SW 1271 (cell line): ENCODE measurements around the gene RPS6KA5.
"Not testable (repeated sequence)": the region's sequence is repeated elsewhere in the genome, so short reads cannot be mapped to it uniquely, and the experiment has no call there.

Source experiments
- DNase-seq, 2 experiments: peaks; one replicate each; lab custom pipeline; 2025; lab: John Stamatoyannopoulos, UW

RPS6KA5 gene

DNA sequence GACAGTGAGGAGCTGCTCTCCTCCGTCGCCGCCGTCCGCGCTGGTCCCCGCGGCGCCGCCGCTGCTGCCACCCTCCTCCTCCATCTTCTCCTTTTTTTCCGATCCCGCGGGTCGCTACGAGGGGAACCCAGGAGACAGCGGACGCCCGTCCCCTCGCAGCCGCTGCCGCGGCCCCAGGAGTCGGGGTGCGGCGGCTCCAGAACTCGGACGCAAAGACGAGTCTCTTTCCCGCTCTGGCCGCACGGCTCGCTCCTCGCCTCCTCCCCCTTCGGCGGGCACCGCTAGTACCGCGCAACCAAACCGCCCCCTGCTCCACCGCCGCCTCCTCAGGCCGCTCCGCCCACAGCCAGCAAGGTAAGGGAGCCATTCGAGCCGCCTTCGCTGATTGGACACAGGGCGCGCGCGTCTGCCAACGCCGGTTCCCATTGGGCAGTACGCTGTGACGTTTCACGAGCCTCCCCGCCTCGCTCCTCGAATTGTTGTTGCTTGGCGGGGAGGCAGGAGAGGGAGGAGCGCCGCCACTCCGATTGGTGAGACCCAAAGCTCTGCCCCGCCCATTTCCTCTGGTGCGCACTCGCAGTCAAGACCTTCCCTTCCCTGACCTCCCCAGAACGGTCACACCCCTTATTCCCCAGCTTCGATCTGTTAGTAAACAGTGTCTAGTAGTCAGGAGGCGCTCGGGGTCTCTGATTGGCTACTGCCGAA, at the start of gene RPS6KA5:
RPS6KA5 (minus strand) TSS at position 291 of the 705 bp plus-strand sequence; CDS start at position 84, 207 bp downstream.
- peak; percentile 100 for DNase-seq

- no peak for DNase-seq
Observed at GRCh38 chr14:91108941-91109611, 48.6 kb upstream of the RPS6KA5 start.

DNA sequence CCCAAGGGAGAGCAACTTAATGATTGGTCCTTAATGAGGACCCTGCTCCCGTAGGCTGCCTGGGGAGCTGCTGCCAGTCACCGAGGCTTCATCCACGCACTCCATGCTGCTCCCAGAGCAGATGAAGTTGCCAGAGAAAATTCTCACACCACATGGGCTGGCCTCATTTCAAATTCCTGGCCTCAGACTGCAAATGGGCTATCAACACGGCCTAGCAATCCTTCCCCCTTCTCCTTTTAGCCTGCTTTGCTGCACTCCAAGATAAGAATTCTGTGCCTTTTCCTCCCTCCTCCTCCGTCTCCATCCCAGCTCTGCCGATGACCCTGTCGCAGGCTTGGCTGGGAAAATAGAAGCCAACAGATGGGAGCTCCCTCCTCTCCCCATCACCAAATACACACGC, 42.7 kb upstream of the RPS6KA5 start:
- DNase-seq = no peak

DNA sequence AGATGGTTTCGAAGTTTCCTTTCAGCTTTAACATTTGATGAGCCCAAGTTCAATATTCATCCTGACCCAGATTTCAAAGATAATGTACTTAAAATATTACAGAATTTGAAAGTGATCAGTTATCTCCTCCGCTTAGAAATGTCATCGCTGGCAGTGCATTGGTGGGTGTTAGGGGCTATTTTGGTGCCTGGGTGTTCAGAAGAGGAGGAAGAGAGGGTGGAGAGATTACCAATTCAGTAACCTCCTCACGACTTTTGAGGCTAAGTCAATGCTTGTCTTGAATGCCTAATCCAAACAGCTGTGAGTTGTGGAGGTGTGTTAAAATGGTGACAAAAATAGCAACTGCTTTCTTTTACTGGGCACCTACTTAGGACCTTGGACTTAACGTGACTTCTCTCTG, 39.7 kb upstream of the RPS6KA5 start:
- no peak for DNase-seq

DNA sequence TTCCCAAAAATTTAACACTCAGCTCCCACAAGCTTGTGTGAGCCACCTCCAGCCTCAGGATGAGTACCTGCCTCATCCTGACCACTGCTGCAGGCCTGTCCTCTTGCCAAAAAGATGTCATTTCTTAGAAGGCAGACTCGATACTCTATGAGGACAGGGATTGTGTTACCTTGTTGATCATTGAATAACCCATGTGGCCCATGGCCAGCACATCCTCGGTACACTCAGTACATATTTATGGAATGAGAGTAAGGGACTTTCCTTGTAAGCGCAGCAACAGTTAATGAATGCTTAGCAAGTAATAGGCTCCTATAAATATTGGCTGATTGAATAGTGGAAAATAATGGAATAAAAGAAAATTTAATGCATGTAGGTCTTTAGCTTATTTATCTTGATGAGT, 38.1 kb upstream of the RPS6KA5 start:
- DNase-seq = no peak

DNA sequence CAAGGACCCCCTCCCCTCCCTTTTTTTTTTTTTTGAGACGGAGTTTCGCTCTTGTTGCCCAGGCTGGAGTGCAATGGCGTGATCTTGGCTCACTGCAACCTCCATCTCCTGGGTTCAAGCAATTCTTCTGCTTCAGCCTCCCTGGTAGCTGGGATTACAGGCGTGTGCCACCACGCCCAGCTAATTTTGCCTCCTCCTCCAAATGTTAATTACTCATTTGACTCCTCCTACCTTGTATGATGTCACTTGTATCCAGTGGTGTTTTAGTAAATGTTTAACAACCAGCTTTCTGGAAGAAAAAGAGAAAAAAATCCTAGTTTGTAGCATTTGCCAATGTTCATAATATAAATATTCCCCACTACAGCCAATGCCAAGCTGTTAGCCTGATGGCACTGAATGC, 37.2 kb upstream of the RPS6KA5 start:
- not testable (repeated sequence) for DNase-seq

DNA sequence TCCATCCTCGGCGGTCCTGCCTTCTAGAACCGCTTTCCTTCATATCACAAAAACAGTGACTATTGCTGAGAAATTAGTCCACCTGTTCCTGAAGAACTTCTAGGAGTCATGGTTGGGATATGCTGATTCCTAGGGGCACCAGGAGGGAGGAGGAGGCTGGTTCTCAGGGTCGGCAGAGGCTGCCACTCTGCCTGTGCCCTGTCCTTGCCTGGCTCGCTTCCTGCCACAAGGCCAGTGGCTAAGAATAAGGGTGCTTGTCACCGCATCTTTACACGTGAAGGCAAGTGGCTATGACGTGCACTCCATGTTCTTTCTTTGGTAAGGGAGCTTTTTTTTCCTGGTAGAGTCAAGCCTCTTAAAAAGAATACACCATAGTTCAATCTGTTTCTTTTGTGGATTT, 34.7 kb upstream of the RPS6KA5 start:
- DNase-seq = no peak

GRCh38 chr14:91094772-91095171, 34.3 kb upstream of the RPS6KA5 start:
- DNase-seq = no peak

GRCh38 chr14:91093743-91094472, 33.5 kb upstream of the RPS6KA5 start:
- DNase-seq = not testable (repeated sequence)

- DNase-seq = no peak
Observed at GRCh38 chr14:91092073-91092472, 31.6 kb upstream of the RPS6KA5 start.

DNA sequence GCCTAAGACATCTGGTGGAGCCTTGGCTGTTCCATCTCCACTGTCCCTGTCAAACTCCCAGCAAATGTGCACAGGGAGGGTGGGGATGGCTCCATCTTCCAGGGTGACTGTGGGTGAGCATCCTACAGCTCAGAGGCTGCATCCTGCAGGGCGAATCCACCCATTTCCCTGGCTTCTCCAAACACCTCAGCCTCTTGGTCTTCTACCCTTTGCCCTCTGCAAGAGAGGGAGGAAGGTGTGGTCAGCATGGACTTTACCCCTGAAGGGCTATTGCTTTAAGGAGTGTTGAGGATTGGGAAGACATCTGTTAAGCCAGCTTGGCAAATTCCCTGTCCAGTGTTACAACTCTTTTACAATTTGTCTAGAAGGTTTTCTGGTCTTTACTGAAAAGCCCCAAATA, 30.3 kb upstream of the RPS6KA5 start:
- DNase-seq = no peak

DNA sequence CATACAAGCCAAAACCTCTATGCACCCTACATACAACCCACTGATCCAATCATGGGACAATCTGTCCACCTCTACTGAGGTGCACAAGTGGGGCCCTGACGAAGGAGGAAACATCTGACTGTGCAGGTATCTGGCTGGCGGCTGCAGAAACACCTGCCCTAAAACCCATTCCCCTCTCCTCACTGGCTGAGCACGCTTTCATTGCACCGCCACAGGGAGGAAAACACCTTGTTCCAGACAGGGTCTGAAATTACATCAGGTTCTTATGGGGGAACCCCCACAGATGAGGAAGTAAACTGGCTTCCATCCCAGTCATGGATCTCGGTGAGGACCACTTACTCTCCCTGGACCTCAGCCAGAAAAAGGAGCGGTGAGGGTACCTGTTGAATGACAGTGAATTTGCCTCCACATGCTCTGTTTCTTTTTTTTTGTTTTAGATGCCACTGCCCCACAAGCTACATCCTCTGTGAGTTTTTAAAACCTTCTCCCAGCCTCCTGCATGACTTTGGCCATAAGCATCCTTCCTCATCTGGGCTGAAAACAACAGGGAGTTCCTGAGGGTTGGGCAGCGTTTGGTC, 29.6 kb upstream of the RPS6KA5 start:
- no peak for DNase-seq

GRCh38 chr14:91088585-91089235, 28.3 kb upstream of the RPS6KA5 start:
- no peak for DNase-seq

GRCh38 chr14:91087470-91087869, 27.0 kb upstream of the RPS6KA5 start:
- DNase-seq = not testable (repeated sequence)

- DNase-seq = no peak
Observed at GRCh38 chr14:91084516-91084915, 24.1 kb upstream of the RPS6KA5 start.

DNA sequence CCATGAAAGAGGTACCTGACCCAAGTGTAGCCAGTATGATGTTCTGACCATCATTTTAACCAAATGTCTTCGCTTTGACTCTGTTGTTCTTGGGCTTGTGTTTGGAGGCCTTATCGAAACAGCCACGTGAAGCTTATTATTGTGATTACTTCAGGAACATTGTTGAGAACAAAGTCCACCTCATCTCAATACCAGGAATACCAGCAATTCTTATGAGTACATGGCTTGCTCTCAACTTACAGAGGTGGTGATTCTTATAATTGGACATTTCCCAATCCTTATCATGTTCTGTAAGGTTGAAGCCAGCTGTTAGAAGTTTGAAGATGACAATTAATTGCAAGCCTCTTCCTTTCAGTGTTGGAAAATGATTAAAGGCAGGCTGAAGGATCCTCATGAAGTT, 21.8 kb upstream of the RPS6KA5 start:
- no peak for DNase-seq

GRCh38 chr14:91080071-91080470, 19.6 kb upstream of the RPS6KA5 start:
- no peak for DNase-seq

GRCh38 chr14:91078095-91078737, 17.8 kb upstream of the RPS6KA5 start:
- no peak for DNase-seq

DNA sequence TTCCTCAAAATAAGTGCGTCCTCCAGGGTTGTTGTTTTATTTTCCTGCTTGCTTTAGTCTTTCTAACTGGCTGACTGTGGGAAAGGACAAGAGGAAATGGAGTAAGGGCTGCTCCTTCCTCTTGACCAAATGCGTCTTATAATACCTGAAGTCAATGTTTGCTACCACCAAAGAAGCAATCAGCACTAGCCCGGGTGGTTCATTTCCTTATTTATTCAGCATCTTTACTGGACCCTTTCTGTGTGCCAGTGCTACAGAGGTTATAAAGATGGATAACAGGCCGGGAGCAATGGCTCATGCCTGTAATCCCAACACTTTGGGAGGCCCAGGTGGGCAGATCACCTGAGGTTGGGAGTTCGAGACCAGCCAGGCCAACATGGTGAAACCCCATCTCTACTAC, 15.1 kb upstream of the RPS6KA5 start:
- DNase-seq = no peak

GRCh38 chr14:91070572-91070971, 10.1 kb upstream of the RPS6KA5 start:
- DNase-seq = no peak

GRCh38 chr14:91068642-91069041, 8.2 kb upstream of the RPS6KA5 start:
- no peak for DNase-seq

DNA sequence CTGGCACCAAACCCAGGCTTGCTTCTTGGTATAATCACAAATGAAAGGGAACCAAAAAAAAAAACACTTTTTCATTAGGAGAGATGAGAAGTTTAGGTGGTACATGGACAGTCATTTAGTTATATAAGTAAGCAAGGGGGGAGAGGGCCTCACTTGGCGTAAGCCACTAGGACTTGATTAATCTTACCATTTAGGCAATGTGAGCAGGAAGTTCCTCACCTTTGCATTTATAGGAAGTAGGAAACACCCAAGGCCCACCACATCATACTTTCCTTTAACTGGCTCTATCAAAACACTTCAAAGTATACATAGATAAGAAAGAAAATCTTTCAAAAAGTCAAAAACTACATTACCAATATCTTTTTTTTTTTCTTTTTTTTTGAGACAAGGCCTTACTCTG, 6.7 kb upstream of the RPS6KA5 start:
- no peak for DNase-seq
